ENCODE data around the gene RPL36AL.

Gene RPL36AL

GRCh38 chr14:49598485-49599300 is 21.7 kb downstream of the RPL36AL start, which contains the start of gene LRR1:
Gene LRR1 (plus strand): TSS chr14:49598940. CDS start chr14:49599021, 81 bp downstream.
- H3K4me3 ChIP-seq (ENCODE audit: low read depth, low read length) = peak within 1 kb of the TSS; percentile 92
- TF ChIP-seq, protein P1, sequence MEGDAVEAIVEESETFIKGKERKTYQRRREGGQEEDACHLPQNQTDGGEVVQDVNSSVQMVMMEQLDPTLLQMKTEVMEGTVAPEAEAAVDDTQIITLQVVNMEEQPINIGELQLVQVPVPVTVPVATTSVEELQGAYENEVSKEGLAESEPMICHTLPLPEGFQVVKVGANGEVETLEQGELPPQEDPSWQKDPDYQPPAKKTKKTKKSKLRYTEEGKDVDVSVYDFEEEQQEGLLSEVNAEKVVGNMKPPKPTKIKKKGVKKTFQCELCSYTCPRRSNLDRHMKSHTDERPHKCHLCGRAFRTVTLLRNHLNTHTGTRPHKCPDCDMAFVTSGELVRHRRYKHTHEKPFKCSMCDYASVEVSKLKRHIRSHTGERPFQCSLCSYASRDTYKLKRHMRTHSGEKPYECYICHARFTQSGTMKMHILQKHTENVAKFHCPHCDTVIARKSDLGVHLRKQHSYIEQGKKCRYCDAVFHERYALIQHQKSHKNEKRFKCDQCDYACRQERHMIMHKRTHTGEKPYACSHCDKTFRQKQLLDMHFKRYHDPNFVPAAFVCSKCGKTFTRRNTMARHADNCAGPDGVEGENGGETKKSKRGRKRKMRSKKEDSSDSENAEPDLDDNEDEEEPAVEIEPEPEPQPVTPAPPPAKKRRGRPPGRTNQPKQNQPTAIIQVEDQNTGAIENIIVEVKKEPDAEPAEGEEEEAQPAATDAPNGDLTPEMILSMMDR (IDR thresholded peaks at IDR 0.05; ENCODE audit: low read depth, low read length, missing control alignments) = no peak
- DNase-seq (ENCODE audit: low read depth) = no peak

- TF ChIP-seq, protein P1 (IDR thresholded peaks at IDR 0.05; ENCODE audit: low read depth, low read length, missing control alignments) = no peak
- H3K4me3 ChIP-seq (ENCODE audit: low read depth, low read length) = peak overlapping the region; percentile 92
- no peak for DNase-seq (ENCODE audit: low read depth)
Measured at GRCh38 chr14:49598189-49598484, 22.3 kb downstream of the RPL36AL start.

DNA sequence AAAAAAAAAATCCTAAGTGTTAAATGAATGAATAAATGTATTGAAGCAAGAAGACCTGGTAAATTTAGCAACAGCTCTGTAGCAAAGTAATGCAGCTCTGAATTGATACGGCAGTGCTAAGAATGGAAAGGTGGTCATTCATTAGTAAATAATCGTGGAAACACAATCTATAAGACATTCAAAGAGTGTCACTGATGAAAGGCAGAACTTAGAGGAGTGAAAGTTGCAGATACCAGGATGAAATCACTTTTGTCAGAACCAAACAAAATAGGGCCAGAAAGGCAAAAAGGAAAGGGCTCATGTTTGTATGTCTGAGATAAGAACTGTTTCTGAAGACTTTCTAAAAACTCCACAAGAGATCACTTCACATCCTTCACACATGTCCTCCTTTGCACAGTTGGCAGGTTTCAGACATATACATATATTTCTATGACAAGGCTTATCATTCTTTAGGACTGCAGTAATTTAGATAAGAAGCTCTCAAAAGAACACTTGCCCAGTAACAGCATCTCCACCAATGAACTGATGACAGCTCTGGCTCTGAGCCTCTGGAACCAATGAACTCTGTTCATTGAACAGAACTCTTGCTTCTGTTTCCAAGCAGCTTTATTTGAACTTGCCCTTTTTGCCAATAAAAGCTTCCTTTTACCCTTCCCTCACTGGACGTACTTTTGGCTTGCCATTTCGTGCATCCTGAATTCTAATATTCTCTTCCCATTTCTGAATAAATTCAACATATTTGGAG is 25.9 kb downstream of the RPL36AL start:
- H3K4me3 ChIP-seq (ENCODE audit: low read depth, low read length) = no peak overlapping the region; the same call in 1 of the 2 replicates
- peak; percentile 72 for DNase-seq (ENCODE audit: low read depth)
- TF ChIP-seq, protein P1 (IDR thresholded peaks at IDR 0.05; ENCODE audit: low read depth, low read length, missing control alignments) = no peak

DNA sequence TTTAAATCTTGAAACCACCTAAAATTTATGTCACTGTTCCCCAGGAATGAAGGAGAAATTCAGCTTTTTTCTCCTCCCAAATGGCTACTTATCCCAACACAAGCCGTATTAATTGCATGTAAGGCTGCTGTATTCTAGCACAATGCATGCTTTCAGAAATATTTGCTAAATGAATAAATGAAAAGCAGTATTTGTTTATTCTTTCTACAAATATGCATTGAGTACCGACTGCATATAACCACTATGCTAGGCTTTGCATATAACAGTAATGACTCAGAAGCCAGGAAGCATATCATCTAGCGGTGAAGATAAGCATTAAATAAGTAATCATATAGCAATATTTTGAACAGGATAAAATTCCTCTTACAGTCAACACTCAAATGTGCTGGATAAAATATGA is 27.4 kb downstream of the RPL36AL start:
- no peak for DNase-seq (ENCODE audit: low read depth)
- TF ChIP-seq, protein P1 (IDR thresholded peaks at IDR 0.05; ENCODE audit: low read depth, low read length, missing control alignments) = peak; percentile 3
- peak overlapping the region; percentile 32; the same call in 1 of the 2 replicates for H3K4me3 ChIP-seq (ENCODE audit: low read depth, low read length)

DNA sequence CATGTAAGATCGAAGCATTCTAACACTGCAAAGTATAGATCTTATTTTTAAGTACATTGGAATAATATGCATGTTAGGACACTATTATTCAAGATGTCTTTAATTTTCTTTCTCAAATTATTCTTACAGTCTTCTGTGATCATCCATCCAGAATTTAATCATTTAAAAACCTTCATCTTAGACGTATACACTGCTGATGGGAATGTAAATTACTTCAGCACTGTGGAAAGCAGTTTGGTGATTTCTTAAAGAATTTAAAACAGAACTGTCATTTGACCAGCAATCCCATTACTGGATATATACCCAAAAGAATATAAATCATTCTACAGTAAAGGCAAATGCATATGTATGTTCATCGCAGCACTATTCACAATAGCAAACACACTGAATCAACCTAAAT is 31.0 kb downstream of the RPL36AL start:
- TF ChIP-seq, protein P1 (IDR thresholded peaks at IDR 0.05; ENCODE audit: low read depth, low read length, missing control alignments) = no peak

GRCh38 chr14:49586673-49587460 is 33.6 kb downstream of the RPL36AL start:
- TF ChIP-seq, protein P1 (IDR thresholded peaks at IDR 0.05; ENCODE audit: low read depth, low read length, missing control alignments) = peak; percentile 73
- H3K4me3 ChIP-seq (ENCODE audit: low read depth, low read length) = peak overlapping the region; percentile 22; the same call in 1 of the 2 replicates
- DNase-seq (ENCODE audit: low read depth) = no peak

More for the DNA sequence above, 31.0 kb downstream of the RPL36AL start:
- DNase-seq (ENCODE audit: low read depth) = no peak
- H3K4me3 ChIP-seq (ENCODE audit: low read depth, low read length) = no peak overlapping the region

All from GM12864 (cell line).